Measurements from ENCODE around the gene SLC22A23. TPM values are rescaled to one million over a fixed set of nuclear protein-coding genes. Genes with fewer than 3 reads are reported as not detected.
A peak's percentile ranks its signal among the peaks of the same experiment; 100 is the strongest.

Gene SLC22A23
- total and polyA plus RNA-seq, 2 experiments from 2014 or later, result 15.7 to 24.9 TPM

DNA sequence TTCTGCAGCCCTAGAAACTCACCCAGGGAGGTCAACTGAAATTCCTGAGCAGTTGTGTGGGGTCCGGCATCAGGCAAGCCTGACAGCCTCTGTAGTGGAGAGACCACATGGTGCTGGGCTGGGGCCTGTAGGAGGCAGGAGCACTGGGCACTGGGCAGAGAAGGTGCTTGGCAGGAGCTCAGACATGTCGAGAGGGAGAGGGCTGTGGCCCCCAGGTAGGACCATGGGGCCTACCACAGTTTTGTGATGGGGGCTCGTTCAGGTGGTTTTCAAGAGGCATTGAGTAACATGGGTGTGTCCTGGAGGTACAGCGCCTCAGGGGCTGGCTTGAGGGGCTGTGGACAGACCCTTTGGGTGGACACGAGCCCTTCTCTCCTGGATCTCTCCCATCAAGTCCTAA, 15.9 kb downstream of the SLC22A23 start:
- peaks cover 7% of the 10 kb centered on the region for H3K4me1 ChIP-seq (ENCODE audit: low read depth)
- no peak overlapping the region for H3K4me3 ChIP-seq
- TF ChIP-seq, protein P1, sequence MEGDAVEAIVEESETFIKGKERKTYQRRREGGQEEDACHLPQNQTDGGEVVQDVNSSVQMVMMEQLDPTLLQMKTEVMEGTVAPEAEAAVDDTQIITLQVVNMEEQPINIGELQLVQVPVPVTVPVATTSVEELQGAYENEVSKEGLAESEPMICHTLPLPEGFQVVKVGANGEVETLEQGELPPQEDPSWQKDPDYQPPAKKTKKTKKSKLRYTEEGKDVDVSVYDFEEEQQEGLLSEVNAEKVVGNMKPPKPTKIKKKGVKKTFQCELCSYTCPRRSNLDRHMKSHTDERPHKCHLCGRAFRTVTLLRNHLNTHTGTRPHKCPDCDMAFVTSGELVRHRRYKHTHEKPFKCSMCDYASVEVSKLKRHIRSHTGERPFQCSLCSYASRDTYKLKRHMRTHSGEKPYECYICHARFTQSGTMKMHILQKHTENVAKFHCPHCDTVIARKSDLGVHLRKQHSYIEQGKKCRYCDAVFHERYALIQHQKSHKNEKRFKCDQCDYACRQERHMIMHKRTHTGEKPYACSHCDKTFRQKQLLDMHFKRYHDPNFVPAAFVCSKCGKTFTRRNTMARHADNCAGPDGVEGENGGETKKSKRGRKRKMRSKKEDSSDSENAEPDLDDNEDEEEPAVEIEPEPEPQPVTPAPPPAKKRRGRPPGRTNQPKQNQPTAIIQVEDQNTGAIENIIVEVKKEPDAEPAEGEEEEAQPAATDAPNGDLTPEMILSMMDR (IDR thresholded peaks at IDR 0.05; ENCODE audit: low read depth, low read length), result no peak
- no peaks in the 10 kb centered on the region for H3K27me3 ChIP-seq
- no peak overlapping the region for H3K27ac ChIP-seq
- no peak for DNase-seq (ENCODE audit: low read depth in 1 of 2, low spot score in 1 of 2)
- H3K9me3 ChIP-seq (ENCODE audit: low read depth), result no peaks in the 10 kb centered on the region
- H3K36me3 ChIP-seq, result no peaks in the 10 kb centered on the region

GRCh38 chr6:3439961-3440360, 16.9 kb downstream of the SLC22A23 start:
- Histone ChIP-seq H3K27ac (no peak overlapping the region), H3K4me1 (ENCODE audit: low read depth) (peaks cover 7% of the 10 kb centered on the region), H3K36me3 (no peaks in the 10 kb centered on the region), H3K4me3 (no peak overlapping the region), H3K9me3 (ENCODE audit: low read depth) (no peaks in the 10 kb centered on the region), H3K27me3 (no peaks in the 10 kb centered on the region)
- TF ChIP-seq, protein P1 (IDR thresholded peaks at IDR 0.05; ENCODE audit: low read depth, low read length), result no peak
- DNase-seq (ENCODE audit: low read depth in 1 of 2, low spot score in 1 of 2), result no peak

GRCh38 chr6:3438190-3439167, 18.4 kb downstream of the SLC22A23 start:
- H3K27me3 ChIP-seq, result no peaks in the 10 kb centered on the region
- no peak overlapping the region for H3K27ac ChIP-seq
- no peaks in the 10 kb centered on the region for H3K4me1 ChIP-seq (ENCODE audit: low read depth)
- no peak overlapping the region for H3K4me3 ChIP-seq
- TF ChIP-seq, protein P1 (IDR thresholded peaks at IDR 0.05; ENCODE audit: low read depth, low read length), result no peak
- peak in 1 of 2 donors; percentile 77 for DNase-seq (ENCODE audit: low read depth in 1 of 2, low spot score in 1 of 2)
- no peaks in the 10 kb centered on the region for H3K36me3 ChIP-seq
- no peaks in the 10 kb centered on the region for H3K9me3 ChIP-seq (ENCODE audit: low read depth)

DNA sequence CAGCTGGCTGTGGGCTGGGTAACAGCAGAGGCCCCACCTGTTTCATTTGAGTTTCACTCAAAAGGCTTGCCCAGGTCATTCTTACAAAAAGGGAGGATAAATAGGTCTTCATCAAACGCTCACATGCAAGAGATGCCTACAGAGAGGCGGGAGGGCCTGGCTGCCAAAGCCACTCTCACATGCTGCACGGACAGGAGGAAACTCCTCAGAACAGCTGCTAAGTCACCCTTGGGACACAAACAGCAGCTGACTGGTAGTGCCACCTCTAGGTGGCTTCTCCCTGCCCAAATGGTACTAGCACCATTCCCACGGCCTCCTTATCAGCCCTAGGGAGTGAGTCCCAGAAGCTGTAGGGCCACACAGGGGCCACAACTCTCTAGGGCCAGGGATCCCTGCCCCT, 23.8 kb downstream of the SLC22A23 start:
- no peaks in the 10 kb centered on the region for H3K4me1 ChIP-seq (ENCODE audit: low read depth)
- no peaks in the 10 kb centered on the region for H3K27me3 ChIP-seq
- H3K9me3 ChIP-seq (ENCODE audit: low read depth), result no peaks in the 10 kb centered on the region
- no peak overlapping the region for H3K27ac ChIP-seq
- H3K4me3 ChIP-seq, result no peak overlapping the region
- no peak for DNase-seq (ENCODE audit: low read depth in 1 of 2, low spot score in 1 of 2)
- H3K36me3 ChIP-seq, result no peaks in the 10 kb centered on the region
- TF ChIP-seq, protein P1 (IDR thresholded peaks at IDR 0.05; ENCODE audit: low read depth, low read length), result no peak

GRCh38 chr6:3432416-3432815, 24.4 kb downstream of the SLC22A23 start:
- H3K4me3 ChIP-seq, result no peak overlapping the region
- no peaks in the 10 kb centered on the region for H3K36me3 ChIP-seq
- no peak for DNase-seq (ENCODE audit: low read depth in 1 of 2, low spot score in 1 of 2)
- H3K27ac ChIP-seq, result no peak overlapping the region
- H3K9me3 ChIP-seq (ENCODE audit: low read depth), result no peaks in the 10 kb centered on the region
- TF ChIP-seq, protein P1 (IDR thresholded peaks at IDR 0.05; ENCODE audit: low read depth, low read length), result no peak
- no peaks in the 10 kb centered on the region for H3K4me1 ChIP-seq (ENCODE audit: low read depth)
- no peaks in the 10 kb centered on the region for H3K27me3 ChIP-seq

All from cardiac muscle cell (in vitro differentiated cells and primary cell).